Osteocyte (in vitro differentiated cells): ENCODE data around the gene YBX2. TPM values are rescaled to one million over a fixed set of nuclear protein-coding genes. Genes with fewer than 3 reads are reported as not detected.

Experiments used
- DNase-seq: peaks from one replicate; pipeline ENCODE4 v3.0.0; 2021; ENCODE audit warnings: mixed read lengths; ENCODE audit not compliant: unreplicated experiment; ENCODE audit errors: extremely low spot score
- H3K27ac Mint-ChIP-seq: one replicate; pipeline ENCODE4 v1.8.0; 2021; ENCODE audit warnings: mild to moderate bottlenecking, mixed read lengths; ENCODE audit not compliant: unreplicated experiment
- H3K27me3 Mint-ChIP-seq: one replicate; pipeline ENCODE4 v1.8.0; 2021; ENCODE audit warnings: mixed read lengths; ENCODE audit not compliant: unreplicated experiment
- H3K36me3 Mint-ChIP-seq: one replicate; pipeline ENCODE4 v1.8.0; 2021; ENCODE audit warnings: mixed read lengths; ENCODE audit not compliant: unreplicated experiment
- H3K4me1 Mint-ChIP-seq: one replicate; pipeline ENCODE4 v1.8.0; 2021; ENCODE audit warnings: mixed read lengths; ENCODE audit not compliant: unreplicated experiment
- H3K4me3 Mint-ChIP-seq: one replicate; pipeline ENCODE4 v1.8.0; 2021; ENCODE audit warnings: mild to moderate bottlenecking, moderate library complexity, mixed read lengths; ENCODE audit not compliant: unreplicated experiment
- H3K9me3 Mint-ChIP-seq: one replicate; pipeline ENCODE4 v1.8.0; 2021; ENCODE audit warnings: mixed read lengths; ENCODE audit not compliant: unreplicated experiment
- total RNA-seq: library from RNA; stranded (reverse); gene quantifications from 2 replicates; pipeline ENCODE4 v1.2.1, GENCODE V29; 2021
- TF ChIP-seq, protein P1 (sequence below): fragments of 200-600 bp; sonication (generic); IDR thresholded peaks from 2 replicates; pipeline ENCODE4 v1.5.0; 2021; ENCODE audit warnings: antibody characterized with exemption, mild to moderate bottlenecking, moderate library complexity

YBX2 gene
- total RNA-seq, 1 donor from 2014 or later: 0.40 TPM

DNA sequence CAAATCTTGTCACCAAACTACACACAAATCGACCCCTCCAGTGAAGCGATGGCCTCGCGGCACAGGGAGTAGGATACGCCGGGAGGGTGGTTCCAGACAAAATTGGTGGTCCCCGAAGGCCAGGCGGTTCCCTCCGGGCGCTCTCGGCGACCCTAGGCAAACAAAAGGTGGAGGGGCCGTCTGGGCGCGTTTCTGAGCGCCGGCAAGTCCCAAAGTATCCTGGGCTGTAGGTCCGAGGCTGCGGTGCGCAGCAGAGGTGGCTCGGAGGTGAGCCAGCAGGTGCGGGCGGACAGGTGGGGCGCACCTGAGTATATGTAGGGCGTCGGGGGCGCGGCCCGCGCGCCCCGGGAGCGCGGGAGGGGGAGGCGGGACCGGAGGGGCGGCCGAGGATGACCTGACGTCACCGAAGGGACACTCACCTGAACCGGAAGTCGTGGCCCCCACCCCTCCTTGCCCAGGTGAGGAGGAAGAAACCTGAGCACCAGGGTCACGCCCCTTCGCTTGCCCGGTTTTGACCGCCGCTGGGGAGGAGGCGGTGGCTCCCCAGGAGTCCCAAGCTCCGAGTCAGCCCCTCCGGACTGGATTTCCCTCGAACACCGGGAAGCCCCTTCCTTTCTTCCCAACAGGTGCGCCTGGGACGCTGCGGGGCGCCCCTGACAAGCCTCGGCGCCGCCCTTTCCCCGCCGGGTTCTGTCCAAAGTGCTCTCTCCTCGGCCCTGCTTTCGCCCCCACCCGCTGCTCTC is 32.1 kb downstream of the YBX2 start, which contains the start of gene CLDN7:
CLDN7 (minus strand) TSS at position 287 of the 743 bp plus-strand sequence. CDS start 435 bp downstream, outside the sequence.
- Mint-ChIP-seq H3K27ac (peak within 1 kb of the TSS; percentile 43), H3K4me3 (peak within 1 kb of the TSS; percentile 58), H3K9me3 (no peaks in the 10 kb centered on the region)

GRCh38 chr17:7261379-7262191 is 32.9 kb downstream of the YBX2 start:
- Mint-ChIP-seq H3K27ac (no peak overlapping the region), H3K4me3 (peak overlapping the region; percentile 58), H3K36me3 (peaks cover 7% of the 10 kb centered on the region), H3K4me1 (peaks cover 37% of the 10 kb centered on the region), H3K9me3 (no peaks in the 10 kb centered on the region), H3K27me3 (peaks cover 14% of the 10 kb centered on the region)
- no peak for DNase-seq
- TF ChIP-seq, protein P1, sequence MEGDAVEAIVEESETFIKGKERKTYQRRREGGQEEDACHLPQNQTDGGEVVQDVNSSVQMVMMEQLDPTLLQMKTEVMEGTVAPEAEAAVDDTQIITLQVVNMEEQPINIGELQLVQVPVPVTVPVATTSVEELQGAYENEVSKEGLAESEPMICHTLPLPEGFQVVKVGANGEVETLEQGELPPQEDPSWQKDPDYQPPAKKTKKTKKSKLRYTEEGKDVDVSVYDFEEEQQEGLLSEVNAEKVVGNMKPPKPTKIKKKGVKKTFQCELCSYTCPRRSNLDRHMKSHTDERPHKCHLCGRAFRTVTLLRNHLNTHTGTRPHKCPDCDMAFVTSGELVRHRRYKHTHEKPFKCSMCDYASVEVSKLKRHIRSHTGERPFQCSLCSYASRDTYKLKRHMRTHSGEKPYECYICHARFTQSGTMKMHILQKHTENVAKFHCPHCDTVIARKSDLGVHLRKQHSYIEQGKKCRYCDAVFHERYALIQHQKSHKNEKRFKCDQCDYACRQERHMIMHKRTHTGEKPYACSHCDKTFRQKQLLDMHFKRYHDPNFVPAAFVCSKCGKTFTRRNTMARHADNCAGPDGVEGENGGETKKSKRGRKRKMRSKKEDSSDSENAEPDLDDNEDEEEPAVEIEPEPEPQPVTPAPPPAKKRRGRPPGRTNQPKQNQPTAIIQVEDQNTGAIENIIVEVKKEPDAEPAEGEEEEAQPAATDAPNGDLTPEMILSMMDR: no peak

More for the DNA sequence above, 32.1 kb downstream of the YBX2 start, which contains the start of gene CLDN7:
- peaks cover 40% of the 10 kb centered on the region for H3K4me1 Mint-ChIP-seq
- peaks cover 4% of the 10 kb centered on the region for H3K36me3 Mint-ChIP-seq
- H3K27me3 Mint-ChIP-seq: peaks cover 14% of the 10 kb centered on the region
- DNase-seq: no peak
- TF ChIP-seq, protein P1: no peak

DNA sequence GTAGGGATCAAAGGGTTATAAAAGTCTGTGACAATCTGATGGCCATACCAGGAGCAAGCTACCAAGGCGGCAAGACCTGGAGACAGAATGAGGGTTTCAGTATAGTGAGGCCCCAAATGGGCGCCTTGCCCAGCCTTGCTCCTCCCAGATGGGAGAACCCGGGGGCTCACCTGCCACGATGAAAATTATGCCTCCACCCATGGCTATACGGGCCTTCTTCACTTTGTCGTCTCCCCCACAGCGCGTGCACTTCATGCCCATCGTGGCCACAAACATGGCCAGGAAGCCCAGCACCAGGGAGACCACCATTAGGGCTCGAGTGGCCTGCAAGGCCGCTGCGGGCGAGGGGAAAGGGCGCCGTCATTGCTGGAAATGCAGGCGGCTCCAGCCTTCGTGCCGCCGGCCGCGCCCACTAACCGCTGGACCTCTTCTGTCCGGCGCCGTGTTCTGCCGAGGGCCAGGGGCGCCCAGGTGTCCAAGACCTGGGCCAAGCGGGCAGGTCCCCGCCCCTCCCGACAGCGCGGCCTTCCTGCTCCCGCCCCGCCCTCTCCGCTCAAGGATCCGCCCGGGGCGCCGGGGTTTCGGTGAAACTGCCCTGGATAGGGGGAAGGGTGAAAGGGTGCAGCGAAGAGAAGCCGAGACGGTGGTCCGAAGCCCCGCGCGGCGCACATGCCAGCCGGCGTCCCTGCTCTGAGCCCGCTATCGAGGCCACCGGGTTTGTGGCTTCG is 33.6 kb downstream of the YBX2 start:
- peak overlapping the region; percentile 58 for H3K4me3 Mint-ChIP-seq
- peaks cover 34% of the 10 kb centered on the region for H3K4me1 Mint-ChIP-seq
- DNase-seq: no peak
- TF ChIP-seq, protein P1: no peak
- peaks cover 12% of the 10 kb centered on the region for H3K36me3 Mint-ChIP-seq
- H3K9me3 Mint-ChIP-seq: no peaks in the 10 kb centered on the region
- no peak overlapping the region for H3K27ac Mint-ChIP-seq
- H3K27me3 Mint-ChIP-seq: peaks cover 14% of the 10 kb centered on the region

DNA sequence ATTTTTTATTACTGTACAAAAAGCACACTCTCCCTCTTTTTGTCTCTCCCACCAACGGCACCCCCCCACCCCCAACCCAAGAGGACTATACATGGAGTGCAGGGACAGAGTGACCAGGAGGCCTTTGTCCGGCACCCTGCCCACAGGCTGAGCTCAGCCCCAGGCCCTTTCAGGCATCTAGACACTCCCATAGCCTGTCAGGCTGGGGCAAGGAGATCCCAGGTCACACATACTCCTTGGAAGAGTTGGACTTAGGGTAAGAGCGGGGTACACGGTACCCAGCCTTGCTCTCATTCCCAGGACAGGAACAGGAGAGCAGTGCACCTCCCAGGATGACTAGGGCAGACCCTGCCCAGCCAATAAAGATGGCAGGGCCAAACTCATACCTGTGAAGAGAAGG is 34.3 kb downstream of the YBX2 start:
- peak overlapping the region; percentile 40 for H3K4me3 Mint-ChIP-seq
- H3K9me3 Mint-ChIP-seq: no peaks in the 10 kb centered on the region
- H3K36me3 Mint-ChIP-seq: peaks cover 12% of the 10 kb centered on the region
- peaks cover 14% of the 10 kb centered on the region for H3K27me3 Mint-ChIP-seq
- TF ChIP-seq, protein P1: no peak
- peaks cover 33% of the 10 kb centered on the region for H3K4me1 Mint-ChIP-seq
- no peak for DNase-seq
- H3K27ac Mint-ChIP-seq: no peak overlapping the region
